A549 (cell line): ENCODE data around the gene PGC. TPM values are rescaled to one million over a fixed set of nuclear protein-coding genes. Genes with fewer than 3 reads are reported as not detected.

ENCODE experiments used
- ATAC-seq, 2 experiments: fragments of 200-7000 bp in 1 of 2; fragments of >200 bp in 1 of 2; cut with Nextera tagmentation in 1 of 2; cut with Tn5 transposase in 1 of 2; 3 replicates each; pipeline versions ENCODE4 v1.8.0 to v1.9.1; 2018 to 2020; ENCODE audit warnings: mild to moderate bottlenecking in 1 of 2, moderate library complexity in 1 of 2
- CTCF ChIA-PET: fragments of 300-600 bp; sonication (Branson Sonifier 250); formaldehyde crosslinking; extraction: SDS; loops from one replicate; lab custom pipeline; 2021; ENCODE audit warnings: antibody characterized with exemption, inconsistent platforms; lab: Yijun Ruan, JAX
- POLR2A ChIA-PET: fragments of 350-600 bp; formaldehyde crosslinking; extraction: SDS; loops from one replicate; lab custom pipeline; 2021; ENCODE audit warnings: antibody characterized with exemption, inconsistent platforms; lab: Yijun Ruan, JAX
- DNase-seq, 2 experiments: peaks; one replicate each; pipeline versions ENCODE4 v3.0.0 to v3.0.0-alpha.2; 2011 to 2016; ENCODE audit warnings: low read depth in 1 of 2, low spot score in 1 of 2
- FAIRE-seq: peaks from 2 replicates; lab custom pipeline; 2011; peaks lifted over from hg19 to GRCh38; lab: Jason Lieb, UNC
- H3K27ac ChIP-seq, 2 experiments: fragments of >200 bp; sonication (Bioruptor Twin); formaldehyde crosslinking; 3 replicates each; pipeline ENCODE4 v1.5.1; 2016 to 2017
- H3K4me1 ChIP-seq: fragments of >200 bp; sonication (Bioruptor Twin); formaldehyde crosslinking; 3 replicates; pipeline ENCODE4 v1.6.1; 2016
- H3K4me2 ChIP-seq: fragments of >200 bp; sonication (Bioruptor Twin); formaldehyde crosslinking; 3 replicates; pipeline ENCODE4 v1.6.1; 2016
- H3K4me3 ChIP-seq: fragments of >200 bp; sonication (Bioruptor Twin); formaldehyde crosslinking; 3 replicates; pipeline ENCODE4 v1.5.1; 2016
- H3K9me3 ChIP-seq: fragments of >200 bp; sonication (Bioruptor Twin); formaldehyde crosslinking; 3 replicates; pipeline ENCODE4 v1.6.1; 2016
- CBX8 ChIP-seq: fragments of 200-600 bp; sonication (generic); IDR thresholded peaks from 2 replicates; pipeline ENCODE4 v1.6.1; 2016
- CHD2 ChIP-seq: fragments of 150-350 bp; IDR thresholded peaks from 2 replicates; pipeline ENCODE4 v1.6.1; 2014; ENCODE audit warnings: low read length; ENCODE audit not compliant: partially characterized antibody
- EHF ChIP-seq: fragments of 250-450 bp; sonication (Bioruptor Pico); IDR thresholded peaks from 2 replicates; pipeline ENCODE4 v1.5.0; 2020; ENCODE audit warnings: mild to moderate bottlenecking
- EP300 ChIP-seq, 2 experiments: fragments of >200 bp; sonication (Bioruptor Twin); formaldehyde crosslinking; IDR thresholded peaks; 2 replicates in 1 of 2; 3 replicates in 1 of 2; pipeline ENCODE4 v1.6.1; 2016 to 2017
- ESRRA ChIP-seq: fragments of 150-350 bp; IDR thresholded peaks from 2 replicates; pipeline ENCODE4 v1.6.1; 2014; ENCODE audit warnings: mild to moderate bottlenecking, low read length, borderline replicate concordance
- HEYL ChIP-seq: fragments of 250-450 bp; sonication (Bioruptor Pico); IDR thresholded peaks from 2 replicates; pipeline ENCODE4 v1.8.0; 2021; ENCODE audit warnings: mild to moderate bottlenecking, moderate library complexity
- JUN ChIP-seq, 2 experiments: fragments of >200 bp; sonication (Bioruptor Twin); formaldehyde crosslinking; IDR thresholded peaks; 2 replicates in 1 of 2; 3 replicates in 1 of 2; pipeline ENCODE4 v1.6.1; 2016 to 2017
- KDM1A ChIP-seq: fragments of 200-600 bp; sonication (generic); IDR thresholded peaks from 2 replicates; pipeline ENCODE4 v1.6.1; 2016; ENCODE audit warnings: low read depth, mild to moderate bottlenecking
- NPAS2 ChIP-seq: fragments of 250-450 bp; sonication (Bioruptor Pico); IDR thresholded peaks from 2 replicates; pipeline ENCODE4 v1.8.0; 2022; ENCODE audit warnings: mild to moderate bottlenecking, moderate library complexity, borderline replicate concordance
- POLR2A ChIP-seq: IDR thresholded peaks from 2 replicates; pipeline ENCODE4 v1.6.1; 2012; ENCODE audit warnings: mild to moderate bottlenecking, low read length
- POLR2AphosphoS2 ChIP-seq: conservative IDR thresholded peaks from 2 replicates; pipeline ENCODE4 v1.6.1; 2012; ENCODE audit warnings: low read length, improper control_type of control experiment, inconsistent platforms
- RAD21 ChIP-seq, 2 experiments: fragments of >200 bp in 1 of 2; sonication (Bioruptor Twin) in 1 of 2; formaldehyde crosslinking in 1 of 2; IDR thresholded peaks in 1 of 2; conservative IDR thresholded peaks in 1 of 2; 2 replicates in 1 of 2; 3 replicates in 1 of 2; pipeline ENCODE4 v1.6.1; 2012 to 2018; ENCODE audit warnings: inconsistent platforms in 1 of 2
- RARB ChIP-seq: fragments of 250-450 bp; sonication (Bioruptor Pico); IDR thresholded peaks from 2 replicates; pipeline ENCODE4 v1.8.0; 2021; ENCODE audit warnings: mild to moderate bottlenecking, moderate library complexity
- SMC3 ChIP-seq: fragments of >200 bp; sonication (Bioruptor Twin); formaldehyde crosslinking; IDR thresholded peaks from 3 replicates; pipeline ENCODE4 v1.6.1; 2018; ENCODE audit warnings: inconsistent platforms
- TFCP2L1 ChIP-seq: fragments of 250-450 bp; sonication (Bioruptor Pico); IDR thresholded peaks from 2 replicates; pipeline ENCODE4 v1.5.0; 2021; ENCODE audit warnings: mild to moderate bottlenecking
- TP53 ChIP-seq: fragments of 250-450 bp; sonication (Bioruptor Pico); IDR thresholded peaks from 2 replicates; pipeline ENCODE4 v1.5.0; 2021; ENCODE audit warnings: mild to moderate bottlenecking, moderate library complexity
- ZC3H11A ChIP-seq: fragments of 450-650 bp; IDR thresholded peaks from 2 replicates; pipeline ENCODE4 v1.6.1; 2014; ENCODE audit warnings: antibody characterized with exemption, mild to moderate bottlenecking
- ZSCAN20 ChIP-seq: fragments of 250-450 bp; sonication (Bioruptor Pico); IDR thresholded peaks from 2 replicates; pipeline ENCODE4 v1.8.0; 2022; ENCODE audit warnings: mild to moderate bottlenecking, moderate library complexity
- WGBS: methylation state at CpG from one replicate; pipeline ENCODE4 v1.1.6; 2017; ENCODE audit errors: missing lambda C conversion rate; 5-methylcytosine and 5-hydroxymethylcytosine counted together
- polyA plus RNA-seq, 4 experiments: library from polyadenylated mRNA; depleted of rRNA in 3 of 4; stranded (reverse); fragments of >200 nt; fragmentation: RNase III in 1 of 4; extraction: RNeasy Plus Mini Kit Qiagen cat#74134 plus additional on column Dnase treatment in 1 of 4; gene quantifications; 2 replicates in 3 of 4; 3 replicates in 1 of 4; pipeline ENCODE4 v1.2.3, GENCODE V29; 2011 to 2017
- TF ChIP-seq, protein P1 (sequence below): fragments of 250-450 bp; sonication (Bioruptor Pico); IDR thresholded peaks from 2 replicates; pipeline ENCODE4 v1.5.0; 2020; ENCODE audit warnings: low read depth, mild to moderate bottlenecking, moderate library complexity
- TF ChIP-seq, protein P2 (sequence below): fragments of >200 bp; sonication (Bioruptor Twin); formaldehyde crosslinking; IDR thresholded peaks from 3 replicates; pipeline ENCODE4 v1.6.1; 2016
- TF ChIP-seq, protein P3 (sequence below): IDR thresholded peaks from 2 replicates; pipeline ENCODE4 v1.6.1; 2012
- TF ChIP-seq, protein P4 (sequence below): fragments of >200 bp; sonication (Bioruptor Twin); formaldehyde crosslinking; IDR thresholded peaks from 3 replicates; pipeline ENCODE4 v1.5.1; 2016

Gene PGC
- polyA plus RNA-seq, 2 of the 4 experiments (the other 2 are of a cell fraction) = not detected

DNA sequence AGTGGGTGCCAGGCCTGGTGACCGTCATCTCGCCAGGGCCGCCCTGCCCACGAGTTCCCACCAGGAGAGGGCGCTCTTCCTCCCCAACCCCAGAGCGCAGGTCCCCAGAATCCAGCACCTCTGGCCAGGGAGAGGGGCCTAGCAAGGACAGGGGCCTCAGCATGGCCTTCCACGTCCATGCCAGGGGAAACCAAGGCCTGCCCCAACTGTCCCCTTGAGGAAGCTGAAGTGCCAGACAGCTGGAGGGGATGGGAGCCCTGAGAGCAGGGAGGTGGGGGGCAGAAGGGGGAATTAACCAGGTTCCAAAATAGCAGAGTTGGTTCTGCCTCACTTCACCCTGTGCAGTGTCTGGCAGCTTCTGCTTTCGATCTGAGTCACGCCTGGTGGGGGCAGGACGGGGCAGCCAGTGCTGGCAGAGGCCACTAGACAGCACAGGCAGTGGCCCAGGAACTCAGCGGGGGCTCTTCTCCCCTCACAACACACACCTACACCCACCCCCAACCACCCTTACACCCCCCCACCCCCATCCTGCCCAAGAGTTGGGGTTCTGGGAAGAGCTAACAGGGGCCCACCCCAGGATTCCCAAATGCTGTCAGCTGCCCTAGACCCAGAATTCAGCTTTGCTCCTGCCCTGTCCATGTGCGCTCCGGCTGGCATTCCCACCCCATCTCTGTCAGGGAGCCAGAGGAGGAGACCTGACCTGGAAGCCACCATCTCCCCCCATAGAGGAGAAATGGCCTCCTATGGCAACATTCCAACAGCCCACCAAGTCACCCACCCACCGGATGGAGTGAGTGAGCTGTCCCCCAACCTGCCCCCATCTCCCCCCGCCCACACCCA, 41.0 kb downstream of the PGC start:
- FAIRE-seq = no peak
- 54% methylated on average over 7 of the region's 15 CpGs for WGBS

DNA sequence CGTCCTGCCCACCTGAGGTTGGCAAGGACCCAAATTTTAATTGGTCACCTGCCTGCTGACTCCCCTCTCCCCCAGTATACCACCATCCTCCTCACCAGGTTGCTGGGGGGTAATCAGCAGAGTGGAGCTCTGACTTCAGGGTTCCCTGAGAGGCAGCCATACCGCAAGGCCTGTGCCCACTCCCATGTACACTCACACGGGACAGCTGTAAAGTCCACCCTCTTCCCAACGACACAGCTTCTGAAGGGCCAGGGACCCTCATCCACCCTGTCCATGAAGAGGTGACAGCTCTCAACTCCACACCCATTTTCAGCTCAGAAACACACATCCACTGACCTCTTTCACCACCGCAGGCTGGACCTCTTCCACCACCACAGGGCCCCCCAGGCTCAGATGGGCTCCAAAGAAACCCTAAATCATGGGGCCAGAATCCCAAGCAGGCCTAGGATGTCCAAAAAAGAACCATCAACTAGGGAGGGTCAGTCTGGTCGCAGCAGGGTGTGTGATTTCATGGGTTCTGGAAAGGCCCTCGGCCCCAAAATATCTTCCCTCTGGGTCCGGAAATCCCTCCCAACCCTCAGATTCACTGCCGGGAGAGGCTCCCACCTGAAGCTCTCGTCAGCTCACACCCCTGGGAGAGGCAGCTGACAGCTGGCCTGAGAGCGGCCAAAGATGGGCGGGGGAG, 41.7 kb downstream of the PGC start:
- no peak for DNase-seq
- H3K9me3 ChIP-seq = no peaks in the 10 kb centered on the region
- WGBS = 48% methylated on average over 10 of the region's 12 CpGs
- H3K27ac ChIP-seq = peak overlapping the region; percentile 85 to 97
- TF ChIP-seq KDM1A (no peak), TP53 (CRISPR knock-in tag) (no peak), POLR2AphosphoS2 (no peak), HEYL (no peak), CHD2 (no peak), RARB (CRISPR knock-in tag) (no peak), NPAS2 (CRISPR knock-in tag) (no peak), ESRRA (no peak), EP300 (IDR thresholded peaks at IDR 0.05) (no peak), ZC3H11A (no peak), POLR2A (no peak), TFCP2L1 (no peak)
- TF ChIP-seq, protein P1, sequence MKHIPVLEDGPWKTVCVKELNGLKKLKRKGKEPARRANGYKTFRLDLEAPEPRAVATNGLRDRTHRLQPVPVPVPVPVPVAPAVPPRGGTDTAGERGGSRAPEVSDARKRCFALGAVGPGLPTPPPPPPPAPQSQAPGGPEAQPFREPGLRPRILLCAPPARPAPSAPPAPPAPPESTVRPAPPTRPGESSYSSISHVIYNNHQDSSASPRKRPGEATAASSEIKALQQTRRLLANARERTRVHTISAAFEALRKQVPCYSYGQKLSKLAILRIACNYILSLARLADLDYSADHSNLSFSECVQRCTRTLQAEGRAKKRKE = no peak
- TF ChIP-seq, protein P2, sequence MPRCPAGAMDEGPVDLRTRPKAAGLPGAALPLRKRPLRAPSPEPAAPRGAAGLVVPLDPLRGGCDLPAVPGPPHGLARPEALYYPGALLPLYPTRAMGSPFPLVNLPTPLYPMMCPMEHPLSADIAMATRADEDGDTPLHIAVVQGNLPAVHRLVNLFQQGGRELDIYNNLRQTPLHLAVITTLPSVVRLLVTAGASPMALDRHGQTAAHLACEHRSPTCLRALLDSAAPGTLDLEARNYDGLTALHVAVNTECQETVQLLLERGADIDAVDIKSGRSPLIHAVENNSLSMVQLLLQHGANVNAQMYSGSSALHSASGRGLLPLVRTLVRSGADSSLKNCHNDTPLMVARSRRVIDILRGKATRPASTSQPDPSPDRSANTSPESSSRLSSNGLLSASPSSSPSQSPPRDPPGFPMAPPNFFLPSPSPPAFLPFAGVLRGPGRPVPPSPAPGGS = no peak
- H3K4me3 ChIP-seq = no peak overlapping the region
- H3K4me2 ChIP-seq = peak overlapping the region; percentile 65
- no peak for ATAC-seq
- no peak for FAIRE-seq
- POLR2A ChIA-PET = interaction anchor here (2.2 kb wide), 1 partner anchor 29 kb away, joined by 12 read pairs; no protein-coding TSS in a partner anchor
- peaks cover 30% of the 10 kb centered on the region for H3K4me1 ChIP-seq
- CTCF ChIA-PET = interaction anchor here (0.5 to 6.2 kb wide), 29 partner anchors 8 to 338 kb away, joined by 3 to 66 read pairs (median 8); partner anchors contain the start of genes PRICKLE4, TFEB and TOMM6

More for the DNA sequence above, 41.0 kb downstream of the PGC start:
- CTCF ChIA-PET = interaction anchor here (0.5 to 6.2 kb wide), 29 partner anchors 7 to 339 kb away, joined by 3 to 66 read pairs (median 8); partner anchors contain the start of genes PRICKLE4, TFEB and TOMM6
- ATAC-seq = peak; percentile 90 to 96
- Histone ChIP-seq H3K4me1 (peaks cover 32% of the 10 kb centered on the region), H3K4me2 (peak overlapping the region; percentile 65), H3K4me3 (no peak overlapping the region), H3K9me3 (no peaks in the 10 kb centered on the region), H3K27ac (peak overlapping the region; percentile 85 to 97)
- POLR2A ChIA-PET = interaction anchor here (0.6 to 2.2 kb wide), 3 partner anchors 28 to 69 kb away, joined by 4 to 12 read pairs (median 6); no protein-coding TSS in a partner anchor
- peak; percentile 69 to 78 for DNase-seq
- TF ChIP-seq TP53 (CRISPR knock-in tag) = no peak
- no peak for TF ChIP-seq EHF (CRISPR knock-in tag)
- TF ChIP-seq ZSCAN20 = no peak
- TF ChIP-seq JUN (IDR thresholded peaks at IDR 0.05) = 0 out of 5 replicates have a peak, but pooled peaks of 1 of the 2 experiments have one; percentile 25
- no peak for TF ChIP-seq TFCP2L1
- peak; percentile 78 for TF ChIP-seq SMC3
- TF ChIP-seq ZC3H11A = no peak
- TF ChIP-seq CBX8 = no peak
- TF ChIP-seq, protein P3, sequence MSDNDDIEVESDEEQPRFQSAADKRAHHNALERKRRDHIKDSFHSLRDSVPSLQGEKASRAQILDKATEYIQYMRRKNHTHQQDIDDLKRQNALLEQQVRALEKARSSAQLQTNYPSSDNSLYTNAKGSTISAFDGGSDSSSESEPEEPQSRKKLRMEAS = 0 out of 2 replicates have a peak, but pooled peaks have one; percentile 23
- peak; percentile 61 to 66 for TF ChIP-seq RAD21 (conservative IDR thresholded peaks at IDR 0.05 in 1 of 2, IDR thresholded peaks at IDR 0.05 in 1 of 2)
- TF ChIP-seq, protein P4, sequence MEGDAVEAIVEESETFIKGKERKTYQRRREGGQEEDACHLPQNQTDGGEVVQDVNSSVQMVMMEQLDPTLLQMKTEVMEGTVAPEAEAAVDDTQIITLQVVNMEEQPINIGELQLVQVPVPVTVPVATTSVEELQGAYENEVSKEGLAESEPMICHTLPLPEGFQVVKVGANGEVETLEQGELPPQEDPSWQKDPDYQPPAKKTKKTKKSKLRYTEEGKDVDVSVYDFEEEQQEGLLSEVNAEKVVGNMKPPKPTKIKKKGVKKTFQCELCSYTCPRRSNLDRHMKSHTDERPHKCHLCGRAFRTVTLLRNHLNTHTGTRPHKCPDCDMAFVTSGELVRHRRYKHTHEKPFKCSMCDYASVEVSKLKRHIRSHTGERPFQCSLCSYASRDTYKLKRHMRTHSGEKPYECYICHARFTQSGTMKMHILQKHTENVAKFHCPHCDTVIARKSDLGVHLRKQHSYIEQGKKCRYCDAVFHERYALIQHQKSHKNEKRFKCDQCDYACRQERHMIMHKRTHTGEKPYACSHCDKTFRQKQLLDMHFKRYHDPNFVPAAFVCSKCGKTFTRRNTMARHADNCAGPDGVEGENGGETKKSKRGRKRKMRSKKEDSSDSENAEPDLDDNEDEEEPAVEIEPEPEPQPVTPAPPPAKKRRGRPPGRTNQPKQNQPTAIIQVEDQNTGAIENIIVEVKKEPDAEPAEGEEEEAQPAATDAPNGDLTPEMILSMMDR = peak; percentile 66
